SU-DHL-6 (cell line): ENCODE measurements around the gene AXDND1.

Source experiments
- EZH2phosphoT487 ChIP-seq: fragments of 200-600 bp; sonication (generic), shearing (Covaris generic); conservative IDR thresholded peaks from 2 replicates; pipeline ENCODE4 v1.6.1; 2018; ENCODE audit warnings: mild to moderate bottlenecking, antibody characterized with exemption, low read length, moderate library complexity, mixed read lengths
- TF ChIP-seq, protein P1 (sequence below): fragments of 200-600 bp; sonication (generic); IDR thresholded peaks from one replicate; pipeline ENCODE4 v1.5.1; 2017; ENCODE audit warnings: antibody characterized with exemption, mild to moderate bottlenecking, low read length, moderate library complexity; ENCODE audit not compliant: insufficient read depth, poor library complexity, severe bottlenecking

DNA sequence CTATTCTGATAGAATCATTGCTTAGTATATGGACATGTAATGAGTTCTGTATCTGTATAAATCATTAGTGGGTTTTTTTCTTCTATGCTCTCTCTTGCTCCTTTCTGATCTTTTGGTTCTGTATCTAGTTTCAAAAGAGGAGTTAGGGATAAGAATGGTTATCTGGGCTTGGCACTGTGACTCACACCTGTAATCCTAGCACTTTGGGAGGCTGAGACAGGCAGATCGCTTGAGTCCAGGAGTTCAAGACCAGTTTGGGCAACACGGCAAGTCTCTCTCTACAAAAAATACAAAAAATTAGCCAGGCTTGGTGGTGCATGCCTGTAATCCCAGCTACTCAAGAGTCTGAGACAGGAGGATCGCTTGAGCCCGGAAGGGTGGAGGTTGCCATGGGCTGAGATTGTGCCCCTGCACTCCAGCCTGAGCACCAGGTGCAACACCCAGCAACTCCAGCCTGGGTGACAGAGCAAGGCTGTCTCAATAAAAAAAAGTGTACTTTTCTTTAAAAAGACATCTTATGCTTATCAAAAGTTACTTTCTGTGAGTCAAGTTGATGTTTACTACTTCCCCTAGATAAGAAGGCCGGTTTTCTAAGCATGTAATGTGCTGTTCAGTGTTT lies 27.7 kb upstream of the AXDND1 start:
- TF ChIP-seq, protein P1, sequence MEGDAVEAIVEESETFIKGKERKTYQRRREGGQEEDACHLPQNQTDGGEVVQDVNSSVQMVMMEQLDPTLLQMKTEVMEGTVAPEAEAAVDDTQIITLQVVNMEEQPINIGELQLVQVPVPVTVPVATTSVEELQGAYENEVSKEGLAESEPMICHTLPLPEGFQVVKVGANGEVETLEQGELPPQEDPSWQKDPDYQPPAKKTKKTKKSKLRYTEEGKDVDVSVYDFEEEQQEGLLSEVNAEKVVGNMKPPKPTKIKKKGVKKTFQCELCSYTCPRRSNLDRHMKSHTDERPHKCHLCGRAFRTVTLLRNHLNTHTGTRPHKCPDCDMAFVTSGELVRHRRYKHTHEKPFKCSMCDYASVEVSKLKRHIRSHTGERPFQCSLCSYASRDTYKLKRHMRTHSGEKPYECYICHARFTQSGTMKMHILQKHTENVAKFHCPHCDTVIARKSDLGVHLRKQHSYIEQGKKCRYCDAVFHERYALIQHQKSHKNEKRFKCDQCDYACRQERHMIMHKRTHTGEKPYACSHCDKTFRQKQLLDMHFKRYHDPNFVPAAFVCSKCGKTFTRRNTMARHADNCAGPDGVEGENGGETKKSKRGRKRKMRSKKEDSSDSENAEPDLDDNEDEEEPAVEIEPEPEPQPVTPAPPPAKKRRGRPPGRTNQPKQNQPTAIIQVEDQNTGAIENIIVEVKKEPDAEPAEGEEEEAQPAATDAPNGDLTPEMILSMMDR, result no peak
- no peak for TF ChIP-seq EZH2phosphoT487
